GM12878 (cell line): Measurements from ENCODE around the gene SGPP2. TPM values are rescaled to one million over a fixed set of nuclear protein-coding genes. Genes with fewer than 3 reads are reported as not detected.

ENCODE experiments used
- ATAC-seq: fragments of 200-7000 bp; cut with Tn5 transposase; 3 replicates; pipeline ENCODE4 v1.9.1; 2020; ENCODE audit warnings: mild to moderate bottlenecking, moderate library complexity
- BruUV-seq: library from RNA; stranded (reverse); fragments of 400-500 nt; replicated peaks from 2 replicates; lab custom pipeline; 2021; lab: Mats Ljungman, UMichigan
- CTCF ChIA-PET: fragments of 300-600 bp; sonication (Branson Sonifier 250); formaldehyde crosslinking; extraction: SDS; loops from one replicate; lab custom pipeline; 2021; ENCODE audit warnings: inconsistent platforms; lab: Yijun Ruan, JAX
- POLR2A ChIA-PET: fragments of 350-600 bp; formaldehyde crosslinking; extraction: SDS; loops from one replicate; lab custom pipeline; 2021; ENCODE audit warnings: inconsistent platforms; lab: Charles Lee
- RAD21 ChIA-PET: fragments of 300-600 bp; sonication (Branson Sonifier 250); formaldehyde crosslinking; loops from one replicate; lab custom pipeline; 2023; ENCODE audit warnings: antibody characterized with exemption; ENCODE audit not compliant: unreplicated experiment; lab: Charles Lee
- SMC1A ChIA-PET: fragments of 300-600 bp; sonication (Branson Sonifier 250); formaldehyde crosslinking; loops from one replicate; lab custom pipeline; 2023; ENCODE audit not compliant: unreplicated experiment, uncharacterized antibody; lab: Charles Lee
- DNase-seq: peaks from one replicate; pipeline ENCODE4 v3.0.0-alpha.2; 2011; ENCODE audit warnings: low read depth, low spot score
- FAIRE-seq: peaks from 3 replicates; lab custom pipeline; 2011; peaks lifted over from hg19 to GRCh38; lab: Jason Lieb, UNC
- H2AFZ ChIP-seq: 2 replicates; pipeline ENCODE4 v1.6.0; 2011; ENCODE audit warnings: low read depth, low read length, control low read depth; ENCODE audit not compliant: control insufficient read depth
- H3K27ac ChIP-seq: 2 replicates; pipeline ENCODE4 v1.5.1; 2011; ENCODE audit warnings: control low read depth; ENCODE audit not compliant: control insufficient read depth, insufficient read depth
- H3K27me3 ChIP-seq, 2 experiments: replicated peaks in 1 of 2; 2 replicates each; pipeline versions ENCODE4 v1.6.0 to v1.6.1; 2011; ENCODE audit warnings: low read length in 1 of 2; ENCODE audit not compliant: control insufficient read depth in 2 of 2, insufficient read depth in 2 of 2
- H3K36me3 ChIP-seq, 2 experiments: 2 replicates each; pipeline ENCODE4 v1.5.1; 2011; ENCODE audit warnings: low read length in 1 of 2; ENCODE audit not compliant: control insufficient read depth in 2 of 2, insufficient read depth in 2 of 2
- H3K4me1 ChIP-seq: 2 replicates; pipeline ENCODE4 v1.6.1; 2011; ENCODE audit warnings: mild to moderate bottlenecking, low read length, moderate library complexity, mixed read lengths; ENCODE audit not compliant: control insufficient read depth, insufficient read depth
- H3K4me2 ChIP-seq: 2 replicates; pipeline ENCODE4 v1.6.0; 2011; ENCODE audit warnings: control low read depth; ENCODE audit not compliant: control insufficient read depth, insufficient read depth
- H3K4me3 ChIP-seq: fragments of 200-600 bp; sonication (generic); 2 replicates; pipeline ENCODE4 v1.5.1; 2016
- H3K79me2 ChIP-seq: 2 replicates; pipeline ENCODE4 v1.6.0; 2011; ENCODE audit warnings: low read length; ENCODE audit not compliant: control insufficient read depth, insufficient read depth
- H3K9ac ChIP-seq: 2 replicates; pipeline ENCODE4 v1.8.0; 2011; ENCODE audit warnings: low read length, control low read depth, mixed read lengths; ENCODE audit not compliant: control insufficient read depth, insufficient read depth
- H3K9me3 ChIP-seq: replicated peaks from 3 replicates; pipeline ENCODE4 v1.5.1; 2011; ENCODE audit warnings: mild to moderate bottlenecking, low read length; ENCODE audit not compliant: control insufficient read depth, insufficient read depth
- H4K20me1 ChIP-seq: 2 replicates; pipeline ENCODE4 v1.6.0; 2011; ENCODE audit not compliant: control insufficient read depth, insufficient read depth
- BCLAF1 ChIP-seq: fragments of 450-650 bp; IDR thresholded peaks from 2 replicates; pipeline ENCODE4 v1.6.1; 2017; ENCODE audit warnings: antibody characterized with exemption, mild to moderate bottlenecking, moderate library complexity
- DPF2 ChIP-seq: fragments of 450-650 bp; IDR thresholded peaks from 2 replicates; pipeline ENCODE4 v1.6.1; 2017; ENCODE audit warnings: mild to moderate bottlenecking
- IRF4 ChIP-seq: IDR thresholded peaks from 2 replicates; pipeline ENCODE4 v1.6.1; 2011; ENCODE audit warnings: low read depth, low read length
- IRF5 ChIP-seq: fragments of 450-650 bp; IDR thresholded peaks from 2 replicates; pipeline ENCODE4 v1.6.1; 2017; ENCODE audit warnings: borderline replicate concordance
- RUNX3 ChIP-seq: IDR thresholded peaks from 2 replicates; pipeline ENCODE4 v1.6.1; 2012; ENCODE audit warnings: low read length, inconsistent platforms
- SMARCA5 ChIP-seq: fragments of 450-650 bp; IDR thresholded peaks from 2 replicates; pipeline ENCODE4 v1.6.1; 2017; ENCODE audit warnings: mild to moderate bottlenecking
- SPI1 ChIP-seq: IDR thresholded peaks from 2 replicates; pipeline ENCODE4 v1.6.1; 2011; ENCODE audit warnings: low read depth, mild to moderate bottlenecking, low read length, moderate library complexity, borderline replicate concordance; ENCODE audit not compliant: insufficient read depth
- TBL1XR1 ChIP-seq: IDR thresholded peaks from 2 replicates; pipeline ENCODE4 v1.6.1; 2012; ENCODE audit warnings: low read depth, low read length, improper control_type of control experiment
- TCF7 ChIP-seq: IDR thresholded peaks from 2 replicates; pipeline ENCODE4 v1.6.1; 2014; ENCODE audit warnings: antibody characterized with exemption, borderline replicate concordance
- ZBED1 ChIP-seq: IDR thresholded peaks from 2 replicates; pipeline ENCODE4 v1.6.1; 2016; ENCODE audit warnings: borderline replicate concordance
- ZNF687 ChIP-seq: fragments of 450-650 bp; IDR thresholded peaks from 2 replicates; pipeline ENCODE4 v1.6.1; 2017; ENCODE audit warnings: mild to moderate bottlenecking, moderate library complexity
- WGBS: methylation state at CpG from one replicate; pipeline ENCODE4 v1.1.6; 2016; ENCODE audit warnings: low lambda C conversion rate; ENCODE audit not compliant: insufficient replicate concordance, insufficient coverage; ENCODE audit errors: missing lambda C conversion rate; 5-methylcytosine and 5-hydroxymethylcytosine counted together
- in situ Hi-C: fragments of 300-500 bp; cut with MboI; formaldehyde crosslinking; loops from 9 replicates; pipeline ENCODE4 v1.14.3; 2018; ENCODE audit warnings: mixed read lengths
- intact Hi-C: fragments of 100-400 bp; cut with micrococcal nuclease; formaldehyde crosslinking; loops from one replicate; pipeline ENCODE4 v1.14.2; 2022; ENCODE audit not compliant: unreplicated experiment
- polyA plus RNA-seq, 11 experiments: library from polyadenylated mRNA; depleted of rRNA in 4 of 11; unstranded in 6 of 11; stranded (reverse) in 5 of 11; fragments of >200 nt; fragmentation: Nextera tagmentation in 4 of 11; fragmentation: Illumina TruSeq in 1 of 11; extraction: Ambion mirVana in 4 of 11; extraction: Trizol in 1 of 11; gene quantifications; 1 replicate in 1 of 11; 2 replicates in 10 of 11; pipeline versions ENCODE4 v1.2.1 to v1.2.3, GENCODE V29; 2011 to 2016; ENCODE audit warnings: inconsistent platforms in 2 of 11, missing spikeins in 2 of 11, low read depth in 1 of 11
- total RNA-seq, 4 experiments: library from RNA; depleted of rRNA in 3 of 4; stranded (reverse); fragments of >200 nt in 3 of 4; fragmentation: Illumina TruSeq in 1 of 4; extraction: Trizol in 1 of 4; gene quantifications; 2 replicates each; pipeline versions ENCODE4 v1.2.1 to v1.2.3, GENCODE V29; 2013 to 2021

The SGPP2 gene
- total and polyA plus RNA-seq, 10 of the 15 experiments (the other 5 are each of a cell fraction or from before 2014, with no cell fraction given), result 3.5 to 84.9 (median 13.1) TPM

GRCh38 chr2:222504719-222505118 lies 80.4 kb downstream of the SGPP2 start:
- no peaks in the 10 kb centered on the region for H3K27me3 ChIP-seq
- H3K4me3 ChIP-seq, result 0 out of 2 replicates have a peak overlapping the region, but pooled peaks have one; percentile 4
- H3K36me3 ChIP-seq, result peaks cover under 1 to 2% of the 10 kb centered on the region in 2 experiments; a peak in 2 of 4 replicates
- ChIA-PET SMC1A (interaction anchor here (0.9 to 2.0 kb wide), 8 partner anchors 19 to 187 kb away, joined by 3 to 8 read pairs (median 4); partner anchors contain the start of gene SGPP2), CTCF (interaction anchor here (0.8 to 2.7 kb wide), 7 partner anchors 11 to 187 kb away, joined by 3 to 10 read pairs (median 4); no protein-coding TSS in a partner anchor), POLR2A (interaction anchor here (0.7 kb wide), 1 partner anchor 73 kb away, joined by 3 read pairs; no protein-coding TSS in a partner anchor), RAD21 (interaction anchor here (1.1 to 1.9 kb wide), 3 partner anchors 46 to 187 kb away, joined by 3 to 8 read pairs (median 7); no protein-coding TSS in a partner anchor)
- intact Hi-C loops (no loop called here), in situ Hi-C loops (no loop called here)
- H3K9me3 ChIP-seq, result no peaks in the 10 kb centered on the region
- H3K79me2 ChIP-seq, result no peaks in the 10 kb centered on the region; the same call in 1 of the 2 replicates
- H3K4me2 ChIP-seq, result peak overlapping the region; percentile 0
- WGBS, result 25% methylated on average over 2 of the region's 2 CpGs
- no peaks in the 10 kb centered on the region for H4K20me1 ChIP-seq
- DNase-seq (peak; percentile 36), ATAC-seq (peak; percentile 99), FAIRE-seq (peak; percentile 92)
- no peak overlapping the region for H3K9ac ChIP-seq
- peak overlapping the region; percentile 34 for H2AFZ ChIP-seq
- TF ChIP-seq DPF2 (0 out of 2 replicates have a peak, but pooled peaks have one; percentile 19), ZNF687 (no peak), TCF7 (no peak), SMARCA5 (0 out of 2 replicates have a peak, but pooled peaks have one; percentile 18), TBL1XR1 (no peak), ZBED1 (0 out of 2 replicates have a peak, but pooled peaks have one; percentile 20), RUNX3 (no peak; the same call in 1 of the 2 replicates), SPI1 (peak; percentile 92), BCLAF1 (no peak), IRF5 (no peak), IRF4 (peak; percentile 8; the same call in 1 of the 2 replicates)
- H3K27ac ChIP-seq, result no peak overlapping the region; the same call in 1 of the 2 replicates
- TSS peak; percentile 11 for BruUV-seq
- H3K4me1 ChIP-seq, result peaks cover 5% of the 10 kb centered on the region
